Activated CD4-positive, alpha-beta T cell treated with anti-CD3 and anti-CD28 coated beads, Interleukin-10, Interleukin-2, amounts not matched to agents 100 ng/mL and 50 ng/mL, durations not matched to agents 16 hours and 8 hours (primary cell): Measurements from ENCODE around the gene PDSS1.

Experiments
- DNase-seq: peaks from one replicate; pipeline ENCODE4 v3.0.0-alpha.2; 2020

The PDSS1 gene

DNA sequence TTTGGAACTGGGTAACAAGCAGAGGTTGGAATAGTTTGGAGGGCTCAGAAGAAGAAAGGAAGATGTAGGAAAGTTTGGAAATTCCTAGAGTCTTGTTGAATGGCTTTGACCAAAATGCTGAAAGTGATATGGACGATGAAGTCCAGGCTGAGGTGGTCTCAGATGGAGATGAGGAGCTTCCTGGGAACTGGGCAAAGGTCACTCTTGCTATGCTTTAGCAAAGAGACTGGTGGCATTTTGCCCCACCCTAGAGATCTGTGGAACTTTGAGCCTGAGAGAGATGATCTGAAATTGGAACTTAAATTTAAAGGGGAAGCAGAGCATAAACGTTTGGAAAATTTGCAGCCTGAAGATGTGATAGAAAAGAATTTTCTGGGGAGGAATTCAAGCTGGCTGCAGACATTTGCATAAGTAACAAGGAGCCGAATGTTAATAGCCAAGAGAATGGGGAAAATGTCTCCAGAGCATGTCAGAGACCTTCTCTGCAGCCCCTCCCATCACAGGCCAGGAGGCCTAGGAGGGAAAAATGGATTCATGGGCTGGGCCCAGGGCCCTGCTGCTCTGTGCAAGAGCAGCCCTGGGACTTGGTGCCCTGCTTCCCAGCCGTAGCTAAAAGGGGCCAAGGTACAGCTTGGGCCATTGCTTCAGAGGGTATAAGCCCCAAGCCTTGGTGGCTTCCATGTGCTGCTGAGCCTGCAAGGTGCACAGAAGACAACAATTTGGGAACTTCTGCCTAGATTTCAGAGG lies 3.6 kb downstream of the PDSS1 start:
- DNase-seq = no peak

DNA sequence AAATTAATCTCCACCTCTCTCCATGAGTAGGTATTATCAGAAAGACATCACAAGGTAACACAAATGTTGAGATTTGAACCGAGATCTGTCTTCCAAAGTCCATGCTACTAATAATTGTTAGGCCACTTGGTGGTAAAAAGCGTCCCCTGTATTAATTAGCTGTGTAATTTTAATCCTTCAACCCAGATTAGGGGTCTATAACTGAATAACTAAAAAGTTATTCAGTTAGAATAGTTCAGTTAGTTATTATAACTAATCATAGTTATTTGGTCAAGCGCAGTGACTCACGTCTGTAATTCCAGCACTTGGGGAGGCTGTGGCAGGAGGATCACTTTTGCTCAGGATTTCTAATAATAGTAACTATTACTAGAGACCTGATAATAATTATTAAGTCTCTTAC lies 5.6 kb downstream of the PDSS1 start:
- no peak for DNase-seq

DNA sequence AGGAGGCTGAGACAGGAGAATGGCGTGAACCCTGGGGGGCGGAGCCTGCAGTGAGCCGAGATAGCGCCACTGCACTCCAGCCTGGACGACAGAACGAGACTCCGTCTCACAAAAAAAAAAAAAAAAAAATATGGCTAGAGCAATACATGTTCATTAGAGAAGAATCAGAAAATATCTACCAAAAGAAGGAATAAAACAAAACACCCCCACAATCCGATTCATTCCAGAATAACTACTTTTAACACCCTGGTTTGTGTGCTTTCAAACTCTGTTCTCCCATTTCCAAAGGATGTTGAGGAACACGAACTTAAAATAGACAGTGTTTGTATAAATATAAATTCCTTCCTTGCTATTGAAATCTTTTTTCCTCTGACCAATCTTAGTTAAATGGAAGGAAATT lies 6.5 kb downstream of the PDSS1 start:
- DNase-seq = no peak

DNA sequence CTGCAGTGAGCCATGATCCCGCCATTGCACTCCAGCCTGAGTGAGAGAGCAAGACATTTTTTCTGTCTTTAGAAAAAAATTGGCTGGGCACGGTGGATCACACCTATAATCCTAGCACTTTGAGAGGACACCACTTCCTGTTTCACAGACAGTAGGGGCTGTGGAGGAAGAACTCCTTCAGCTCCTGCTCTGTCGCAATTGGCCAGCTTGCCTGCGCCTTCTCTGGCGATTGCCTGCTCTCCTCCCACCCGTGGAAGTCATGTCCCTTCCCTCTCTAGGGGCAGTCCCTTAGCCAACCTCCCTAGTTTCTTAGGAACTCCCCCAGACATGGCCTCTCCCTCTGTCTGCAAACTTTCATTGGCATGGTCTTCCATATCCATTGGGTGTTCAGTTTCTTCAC lies 8.7 kb downstream of the PDSS1 start:
- DNase-seq = no peak

DNA sequence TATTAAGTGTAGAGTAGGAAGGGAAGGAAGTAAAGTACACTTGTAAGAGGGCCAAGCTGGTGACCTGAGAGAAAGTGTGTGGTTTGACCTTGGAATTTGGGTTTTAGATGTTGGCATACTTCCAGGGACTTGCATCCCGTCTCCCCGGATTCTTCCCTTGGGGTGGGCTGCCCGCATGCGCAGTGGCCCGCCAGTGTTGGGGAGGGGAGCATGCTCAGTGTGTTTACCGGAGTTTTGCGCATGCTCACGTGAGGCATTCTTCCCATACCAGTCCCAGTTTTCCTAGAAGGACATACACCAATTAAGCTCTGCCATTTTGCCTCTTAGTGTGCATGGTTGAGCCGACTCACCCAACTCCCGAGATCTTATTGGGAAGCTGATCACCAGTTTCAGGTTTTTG lies 9.4 kb downstream of the PDSS1 start:
- DNase-seq = no peak

DNA sequence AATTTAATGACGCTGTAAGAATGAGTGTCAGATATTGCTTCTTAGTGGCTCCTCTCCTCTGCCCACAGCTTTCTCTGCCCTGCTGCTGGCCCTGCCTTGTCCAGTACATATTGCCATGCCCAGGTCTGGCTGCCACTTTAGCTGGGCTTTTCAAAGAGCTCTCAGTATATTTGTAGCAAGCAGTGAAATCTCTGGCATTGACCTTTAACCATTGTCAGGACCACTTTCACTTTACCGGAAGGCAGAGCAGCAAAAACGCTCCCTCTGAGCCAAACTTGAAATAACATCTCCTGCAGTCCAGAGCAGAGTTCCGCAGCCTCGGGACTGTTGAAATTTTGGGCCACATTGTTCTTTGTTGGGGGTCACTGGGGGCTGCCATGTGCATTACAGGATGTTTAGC lies 13.8 kb downstream of the PDSS1 start:
- no peak for DNase-seq

DNA sequence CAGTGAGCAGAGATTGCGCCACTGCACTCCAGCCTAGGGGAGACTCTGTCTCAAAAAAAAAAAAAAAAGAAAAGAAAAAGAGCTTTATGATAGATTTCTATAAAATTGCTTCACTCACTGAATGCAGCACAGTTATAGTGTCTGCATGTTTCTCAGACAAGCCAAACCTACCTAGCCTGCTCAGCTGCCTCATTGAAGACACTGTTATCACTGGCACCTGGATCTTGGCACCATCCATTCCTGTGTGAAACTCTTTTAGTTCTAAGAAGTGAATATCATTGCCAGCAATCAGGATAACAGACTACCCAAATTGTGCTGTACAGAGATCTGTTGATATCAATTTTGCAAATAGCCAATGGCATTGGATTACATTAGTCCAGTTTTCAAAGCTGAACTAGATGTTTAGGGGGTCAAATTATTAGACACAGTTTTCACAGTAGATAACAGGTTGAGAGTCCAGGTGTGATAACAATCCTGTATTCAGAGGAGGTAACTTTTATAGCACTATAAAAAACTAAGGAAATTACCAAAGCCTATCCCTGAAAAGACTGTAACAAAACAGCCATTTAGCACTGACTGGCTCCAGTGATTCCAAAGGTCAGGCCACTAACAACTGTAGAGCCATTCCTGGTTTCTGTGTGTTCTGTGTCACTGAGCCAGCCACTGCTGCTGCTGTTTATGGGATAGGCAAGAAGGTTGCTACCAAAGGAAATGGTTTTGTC lies 17.1 kb downstream of the PDSS1 start:
- no peak for DNase-seq

DNA sequence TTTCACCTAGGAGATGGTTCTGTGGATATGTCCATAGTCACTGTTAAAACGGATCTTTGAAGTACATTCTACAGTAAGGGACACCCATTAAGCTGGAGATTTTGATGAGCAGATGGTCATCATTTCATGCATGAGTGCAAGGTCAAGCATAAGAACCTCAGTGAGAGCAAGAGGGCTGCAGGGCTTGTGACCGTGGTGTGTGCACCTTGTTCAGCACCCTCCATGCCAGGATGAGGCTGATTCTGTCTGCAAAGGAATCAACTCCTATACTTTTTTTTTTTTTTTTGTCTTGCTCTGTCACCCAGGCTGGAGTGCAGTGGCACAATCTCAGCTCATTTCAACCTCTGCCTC lies 17.6 kb downstream of the PDSS1 start:
- DNase-seq = no peak

DNA sequence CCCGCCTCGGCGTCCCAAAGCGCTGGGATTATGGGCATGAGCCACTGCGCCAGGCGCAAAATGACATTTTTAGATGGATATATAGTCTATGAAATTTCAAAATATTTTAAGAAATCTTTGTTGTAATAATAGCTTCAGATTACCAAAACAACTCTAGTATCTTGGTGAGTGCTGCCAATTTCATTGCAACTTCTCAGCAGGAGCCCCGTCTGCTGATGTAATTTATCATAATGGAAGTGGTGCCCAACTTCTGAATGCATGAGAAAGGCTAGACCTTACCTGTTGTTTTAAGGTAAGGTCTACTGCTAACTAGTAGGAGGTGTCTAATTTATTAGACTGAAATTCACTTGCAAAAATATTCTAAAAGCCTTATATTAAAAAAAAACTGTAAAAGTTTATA lies 20.0 kb downstream of the PDSS1 start:
- DNase-seq = no peak

DNA sequence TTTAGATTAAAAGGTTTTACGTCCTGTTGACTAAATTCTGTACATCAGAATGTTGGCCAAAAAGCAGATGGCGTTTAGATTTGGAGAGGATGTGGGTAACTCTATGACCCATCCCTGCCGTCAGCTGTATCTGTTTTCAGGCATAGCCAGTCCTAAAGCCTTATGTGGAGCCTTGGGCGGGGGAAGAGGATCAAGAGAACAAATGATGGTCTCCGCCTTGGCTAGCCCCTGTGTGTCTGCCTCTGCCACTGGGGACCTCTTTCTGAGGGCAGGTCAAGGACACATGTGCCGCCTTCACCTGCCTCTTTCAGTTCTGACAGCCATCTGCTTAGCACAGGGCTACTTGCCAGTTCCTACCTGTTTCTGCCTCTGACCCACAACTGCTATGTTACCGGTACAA lies 24.1 kb downstream of the PDSS1 start:
- peak; percentile 86 for DNase-seq

DNA sequence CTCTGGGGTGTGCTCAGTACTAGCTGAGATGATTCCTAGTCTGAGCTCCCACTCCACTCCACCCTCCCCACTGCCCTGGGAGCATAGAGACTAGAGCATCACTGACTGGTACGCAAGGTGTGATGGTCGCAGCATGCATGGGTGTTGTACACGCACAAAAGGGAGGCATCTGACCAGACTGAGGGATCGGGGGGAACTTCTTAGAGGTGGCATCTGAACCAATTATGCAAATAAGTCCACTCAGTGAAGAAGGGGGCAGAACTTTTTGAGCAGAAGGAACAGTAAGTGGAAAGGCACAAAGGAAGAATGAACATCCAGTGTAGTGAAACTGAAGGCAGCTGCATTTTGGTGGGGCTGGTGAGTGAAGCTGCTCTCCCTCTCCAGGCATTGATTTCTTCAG lies 25.5 kb downstream of the PDSS1 start:
- no peak for DNase-seq

DNA sequence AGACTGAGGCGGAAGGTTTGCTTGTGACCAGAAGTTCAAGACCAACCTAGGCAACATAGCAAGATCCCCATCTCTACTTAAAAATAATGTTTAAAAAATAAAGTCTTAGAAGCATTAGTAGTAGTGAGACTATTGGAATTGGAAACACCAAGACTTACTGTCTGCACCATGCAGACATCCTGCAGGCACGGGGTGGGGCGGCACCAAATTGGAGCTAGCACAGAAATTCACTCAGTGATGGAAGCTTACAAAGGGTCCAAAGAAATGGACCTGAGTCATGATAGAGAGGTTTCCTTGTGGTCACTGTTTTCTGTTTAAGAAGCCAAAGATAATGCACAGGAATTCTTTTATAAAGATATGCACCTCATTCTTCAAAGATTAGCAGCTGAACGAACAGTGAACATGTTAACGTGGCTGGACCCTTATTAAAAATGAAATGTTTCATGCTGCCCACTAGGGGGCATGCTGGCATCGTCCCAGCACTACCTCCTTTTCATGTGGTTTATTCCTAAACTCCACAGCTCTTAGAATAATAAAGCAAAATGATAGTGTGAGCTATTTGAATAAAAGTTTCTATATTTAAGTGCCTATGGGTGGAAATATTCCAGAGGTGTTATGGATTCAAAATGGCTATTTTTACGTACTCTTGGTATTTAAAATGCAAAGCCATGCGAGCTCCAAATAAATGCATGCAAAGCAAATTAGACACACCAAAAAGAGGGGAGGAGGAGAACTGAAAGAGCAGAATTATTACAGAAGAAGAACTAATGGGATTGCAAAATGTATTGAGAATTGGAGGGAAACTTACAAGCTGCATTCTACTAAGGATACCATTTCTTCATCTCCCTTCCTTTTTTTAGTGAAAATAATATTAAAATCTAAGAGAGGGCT lies 28.6 kb downstream of the PDSS1 start:
- peak; percentile 53 for DNase-seq

DNA sequence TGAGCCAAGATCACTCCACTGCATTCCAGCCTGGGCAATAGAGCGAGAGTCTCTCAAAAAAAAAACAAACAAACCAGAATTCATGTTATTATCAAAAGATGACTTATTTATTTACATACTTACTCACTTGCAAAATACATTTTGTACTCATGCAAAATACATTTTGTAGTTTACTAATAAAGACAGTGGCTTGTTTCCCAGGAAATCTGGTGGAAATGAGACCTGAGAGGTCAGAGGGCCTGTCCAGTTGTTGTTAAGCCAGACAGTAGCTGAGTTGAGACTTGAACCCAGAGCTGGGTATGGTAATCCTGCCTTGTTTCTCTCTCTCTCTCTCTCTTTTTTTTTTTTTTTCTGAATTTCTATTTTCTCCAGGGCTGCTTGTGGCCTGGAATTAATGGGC lies 29.5 kb downstream of the PDSS1 start:
- DNase-seq = no peak

DNA sequence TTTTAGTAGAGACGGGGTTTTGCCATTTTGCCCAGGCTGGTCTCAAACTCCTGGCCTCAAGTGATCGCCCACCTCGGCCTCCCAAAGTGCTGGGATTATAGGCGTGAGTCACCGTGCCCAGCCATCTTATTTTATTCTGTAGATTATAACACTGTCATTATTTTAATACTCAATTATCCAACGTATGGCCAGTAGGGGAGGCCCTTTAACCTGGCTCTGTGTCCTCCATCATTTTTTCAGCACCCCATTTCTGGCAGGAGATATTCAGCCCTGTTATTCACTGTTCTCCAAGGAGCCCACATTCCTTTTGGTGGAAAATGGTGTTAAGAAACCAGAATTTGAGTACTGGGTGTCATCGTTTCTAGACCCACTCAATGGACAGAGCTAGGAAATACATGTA lies 31.5 kb downstream of the PDSS1 start:
- DNase-seq = no peak

DNA sequence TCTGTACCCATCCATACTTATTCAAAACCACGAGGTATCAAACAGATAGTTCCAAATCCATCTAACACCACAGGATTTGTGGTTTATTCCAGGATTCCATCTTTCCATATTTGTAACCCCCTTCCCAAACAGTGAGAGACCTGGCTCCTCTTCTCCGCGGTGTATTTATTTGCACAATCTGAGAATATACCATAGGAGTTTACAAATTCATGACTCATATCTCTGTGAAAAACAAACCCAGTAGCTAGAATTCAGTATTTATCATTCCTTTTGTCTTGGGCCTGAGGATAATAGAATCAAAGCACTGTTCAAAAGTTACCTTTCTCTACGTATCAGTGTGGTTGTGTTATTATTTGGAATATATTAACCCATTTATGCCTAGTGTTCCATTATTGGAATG lies 31.9 kb downstream of the PDSS1 start:
- DNase-seq = no peak

DNA sequence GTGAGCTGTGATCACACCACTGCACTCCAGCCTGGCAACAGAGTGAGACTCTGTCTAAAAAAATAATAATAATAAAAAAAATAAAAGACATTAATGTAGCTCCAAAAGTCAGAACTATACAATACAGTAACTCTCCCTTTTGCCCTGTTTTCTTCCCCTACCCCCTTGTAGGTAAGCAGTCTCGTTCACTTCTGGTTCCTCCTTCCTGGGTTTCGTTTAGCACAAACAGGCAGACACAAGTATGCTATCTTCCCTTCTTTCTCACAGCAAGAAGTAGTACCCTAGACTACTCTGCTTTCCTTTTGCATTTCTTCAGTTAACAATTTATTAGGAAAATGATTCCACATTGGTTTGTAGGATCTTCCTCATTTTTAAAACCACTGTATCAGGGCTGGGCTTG lies 33.1 kb downstream of the PDSS1 start:
- no peak for DNase-seq

DNA sequence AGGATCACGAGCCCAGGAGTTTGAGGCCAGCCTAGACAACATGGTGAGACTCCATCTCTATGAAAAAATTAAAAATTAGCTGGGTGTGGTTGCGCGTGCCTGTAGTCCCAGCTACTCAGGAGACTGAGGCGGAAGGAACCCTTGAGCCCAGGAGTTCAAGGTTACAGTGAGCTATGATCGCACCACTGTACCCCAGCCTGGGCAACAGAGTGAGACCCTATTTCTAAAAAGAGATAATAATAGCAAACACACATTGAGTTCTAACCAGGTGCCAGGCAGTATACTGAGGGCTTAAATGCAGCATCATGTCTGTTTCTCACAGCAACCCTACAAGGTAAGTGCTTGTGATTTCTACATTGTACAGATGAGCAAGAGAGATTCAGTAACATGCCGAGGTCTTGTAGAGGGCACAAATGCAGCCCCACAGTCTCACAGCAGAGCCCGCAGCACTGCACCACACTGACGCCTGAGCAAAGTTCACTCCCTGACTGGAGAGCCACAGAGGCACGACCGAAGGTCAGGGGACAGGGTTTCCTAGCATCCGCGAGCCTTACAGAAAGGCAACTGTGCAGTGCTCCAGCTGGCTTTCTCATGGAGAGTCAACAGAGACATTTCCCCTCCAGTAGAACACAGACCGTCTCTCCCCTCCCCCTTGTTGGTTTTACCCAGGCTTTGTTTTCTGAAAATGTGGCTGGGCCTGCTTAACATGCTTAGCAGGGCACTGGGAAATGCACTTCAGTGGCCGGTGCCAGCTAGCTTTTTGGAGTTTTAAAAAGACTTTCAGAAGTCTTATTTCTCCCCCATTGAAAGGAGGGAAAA lies 36.5 kb downstream of the PDSS1 start:
- no peak for DNase-seq

DNA sequence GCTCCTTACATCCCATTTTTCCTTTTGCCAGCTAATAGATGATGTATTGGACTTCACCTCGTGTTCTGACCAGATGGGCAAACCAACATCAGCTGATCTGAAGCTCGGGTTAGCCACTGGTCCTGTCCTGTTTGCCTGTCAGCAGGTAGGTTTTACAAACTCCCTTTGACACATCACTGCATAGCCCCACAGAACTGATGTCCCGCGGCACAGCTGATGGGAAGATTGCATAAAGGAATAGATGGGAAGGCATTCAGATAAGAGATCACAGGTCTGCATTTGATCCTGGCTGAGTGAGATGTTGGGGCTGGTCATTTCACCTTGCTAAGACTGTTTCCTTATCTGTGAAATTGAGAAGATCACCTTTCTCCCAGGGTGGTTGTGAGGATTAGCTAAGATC lies 37.9 kb downstream of the PDSS1 start:
- no peak for DNase-seq

DNA sequence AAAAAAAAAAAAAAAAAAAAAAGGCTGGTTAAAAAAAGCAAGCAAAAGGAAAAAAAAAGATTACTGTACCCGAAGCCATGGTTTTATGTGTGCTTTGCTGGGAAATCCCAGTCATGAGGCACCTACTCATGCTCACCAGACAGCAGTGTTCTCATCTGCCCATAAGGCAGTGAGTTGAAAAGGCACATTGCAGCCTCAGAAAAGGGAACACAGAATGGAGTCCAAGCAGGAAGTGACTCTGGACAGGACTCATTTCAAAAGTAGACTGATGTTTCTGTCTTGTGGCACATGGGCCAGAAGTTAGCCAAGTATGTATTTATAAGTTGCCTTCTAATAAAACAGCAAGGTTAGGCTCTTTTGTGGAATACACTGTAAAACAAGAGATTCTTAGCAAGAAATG lies 40.2 kb downstream of the PDSS1 start:
- DNase-seq = peak; percentile 93

DNA sequence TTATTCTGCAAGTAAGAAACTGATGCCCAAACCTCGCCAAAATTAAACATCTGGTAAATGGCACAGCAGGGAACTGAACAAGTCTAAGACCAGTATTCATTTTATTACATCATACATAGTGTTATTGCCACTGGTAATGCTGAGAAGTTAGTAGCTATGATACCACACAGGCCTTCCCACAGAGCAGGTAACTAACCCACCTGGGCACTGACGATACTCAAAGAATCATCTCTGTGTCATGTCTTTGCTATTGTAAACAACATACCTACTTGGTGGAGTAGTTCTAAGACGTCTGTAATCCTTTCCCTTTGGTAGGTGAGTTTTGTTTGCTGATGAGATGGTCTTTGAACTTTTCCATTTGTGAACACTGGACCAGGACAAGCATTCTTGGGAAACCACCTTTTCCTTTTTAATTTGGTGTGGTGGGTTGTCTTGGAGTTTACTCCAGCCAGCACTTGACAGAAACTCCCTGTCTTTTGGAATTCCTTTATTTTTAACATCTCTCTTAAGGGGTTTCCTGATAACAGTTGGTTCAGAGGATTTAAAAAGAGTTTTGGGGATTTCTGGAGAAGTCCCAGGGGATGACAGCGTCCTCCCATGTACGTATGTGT lies 40.9 kb downstream of the PDSS1 start:
- peak; percentile 26 for DNase-seq

DNA sequence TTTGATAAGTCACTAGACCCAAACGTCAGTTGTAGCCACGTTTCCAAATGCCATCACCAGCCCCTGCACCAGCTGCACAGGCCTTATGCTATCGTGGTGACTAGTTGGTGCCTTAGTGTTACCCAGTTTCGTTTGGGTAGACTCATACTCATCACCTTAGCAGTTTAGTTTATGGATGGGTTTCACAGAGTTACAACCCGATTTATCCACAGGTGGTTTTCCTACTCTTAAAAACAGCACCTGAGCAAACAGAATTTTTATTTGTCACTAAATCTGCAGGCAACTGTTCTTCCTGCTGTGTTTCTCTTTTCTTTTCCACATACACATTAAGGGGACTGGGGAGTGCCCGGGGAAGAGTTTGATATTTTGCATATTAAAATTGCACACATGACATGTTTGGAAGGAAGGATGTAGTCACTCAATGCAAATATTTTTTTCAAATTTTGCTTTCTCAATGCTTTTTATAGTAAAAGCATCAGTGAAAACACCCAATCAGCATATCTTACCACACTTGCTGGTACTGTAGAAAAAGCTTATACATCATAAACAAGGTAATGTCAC lies 41.6 kb downstream of the PDSS1 start:
- DNase-seq = peak; percentile 84

DNA sequence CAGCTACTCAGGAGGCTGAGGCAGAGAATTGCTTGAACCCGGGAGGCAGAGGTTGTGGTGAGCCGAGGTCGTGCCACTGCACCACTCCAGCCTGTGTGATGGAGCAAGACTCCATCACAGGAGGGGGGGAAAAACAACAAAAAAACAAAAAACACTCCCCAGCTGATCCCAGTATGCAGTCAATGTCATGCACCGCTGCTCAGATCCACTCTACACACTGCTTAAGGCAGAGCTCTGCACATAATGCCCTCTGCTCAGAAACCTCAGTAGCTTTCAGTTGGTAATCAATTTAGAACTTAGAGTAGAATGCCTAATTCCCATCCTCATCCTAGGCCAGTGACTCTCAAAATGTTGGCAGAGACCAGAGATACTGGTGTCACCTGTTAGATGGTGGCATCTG lies 43.9 kb downstream of the PDSS1 start:
- DNase-seq = no peak
